GM23248 (cell line): ENCODE measurements around the gene GGTA1. TPM values are rescaled to one million over a fixed set of nuclear protein-coding genes. Genes with fewer than 3 reads are reported as not detected.

ENCODE experiments used
- DNase-seq: peaks from one replicate; pipeline ENCODE4 v3.0.0-alpha.2; 2015
- H2AFZ ChIP-seq: fragments of 200-600 bp; sonication (generic); 2 replicates; pipeline ENCODE4 v1.6.1; 2016; ENCODE audit warnings: antibody characterized with exemption
- H3F3A ChIP-seq: fragments of 200-600 bp; sonication (generic); 2 replicates; pipeline ENCODE4 v1.6.1; 2016; ENCODE audit warnings: mild to moderate bottlenecking, antibody characterized with exemption, mixed run types; ENCODE audit not compliant: insufficient read depth
- H3K27ac ChIP-seq: fragments of 200-600 bp; sonication (generic); 2 replicates; pipeline ENCODE4 v1.5.1; 2016; ENCODE audit warnings: mild to moderate bottlenecking
- H3K27me3 ChIP-seq: fragments of 200-600 bp; sonication (generic); replicated peaks from 2 replicates; pipeline ENCODE4 v1.6.1; 2016; ENCODE audit warnings: mild to moderate bottlenecking; ENCODE audit not compliant: insufficient read depth
- H3K36me3 ChIP-seq: fragments of 200-600 bp; sonication (generic); 2 replicates; pipeline ENCODE4 v1.6.1; 2016; ENCODE audit warnings: low read depth, mild to moderate bottlenecking
- H3K4me1 ChIP-seq: fragments of 200-600 bp; sonication (generic); 2 replicates; pipeline ENCODE4 v1.6.1; 2016; ENCODE audit warnings: mild to moderate bottlenecking; ENCODE audit not compliant: insufficient read depth
- H3K4me2 ChIP-seq: fragments of 200-600 bp; sonication (generic); one replicate; pipeline ENCODE4 v1.6.1; 2016; ENCODE audit warnings: mild to moderate bottlenecking; ENCODE audit not compliant: unreplicated experiment
- H3K4me3 ChIP-seq: fragments of 200-600 bp; sonication (generic); 2 replicates; pipeline ENCODE4 v1.5.1; 2016; ENCODE audit warnings: mild to moderate bottlenecking
- H3K79me2 ChIP-seq: fragments of 200-600 bp; sonication (generic); 2 replicates; pipeline ENCODE4 v1.6.1; 2016; ENCODE audit warnings: mild to moderate bottlenecking; ENCODE audit not compliant: insufficient read depth
- H3K9ac ChIP-seq: fragments of 200-600 bp; sonication (generic); 2 replicates; pipeline ENCODE4 v1.6.1; 2016; ENCODE audit warnings: mild to moderate bottlenecking
- H3K9me2 ChIP-seq: fragments of 200-600 bp; sonication (generic); 2 replicates; pipeline ENCODE4 v1.6.1; 2016; ENCODE audit warnings: mixed run types, mild to moderate bottlenecking, moderate library complexity; ENCODE audit not compliant: insufficient read depth
- H3K9me3 ChIP-seq: fragments of 200-600 bp; sonication (generic); one replicate; pipeline ENCODE4 v1.6.1; 2017; ENCODE audit warnings: low read depth
- H4K20me1 ChIP-seq: fragments of 200-600 bp; sonication (generic); 2 replicates; pipeline ENCODE4 v1.6.0; 2016; ENCODE audit not compliant: insufficient read depth
- EZH2 ChIP-seq: fragments of 200-600 bp; sonication (generic); IDR thresholded peaks from 2 replicates; pipeline ENCODE4 v1.6.1; 2018; ENCODE audit warnings: antibody characterized with exemption, mild to moderate bottlenecking; ENCODE audit not compliant: insufficient read depth, poor library complexity, severe bottlenecking
- EZH2phosphoT487 ChIP-seq: fragments of 200-600 bp; sonication (generic); IDR thresholded peaks from 2 replicates; pipeline ENCODE4 v1.6.1; 2018; ENCODE audit warnings: antibody characterized with exemption, moderate library complexity, mild to moderate bottlenecking, low read depth; ENCODE audit not compliant: insufficient read depth
- WGBS, 2 experiments: methylation state at CpG; one replicate each; pipeline ENCODE4 v1.1.6; 2015 to 2017; ENCODE audit warnings: low lambda C conversion rate in 2 of 2, low coverage in 1 of 2; ENCODE audit errors: missing lambda C conversion rate in 2 of 2; 5-methylcytosine and 5-hydroxymethylcytosine counted together
- in situ Hi-C: fragments of 300-500 bp; cut with MboI; formaldehyde crosslinking; loops from 2 replicates; pipeline ENCODE4 v1.15.0; 2020
- polyA plus RNA-seq: library from polyadenylated mRNA; unstranded; fragments of >200 nt; fragmentation: Nextera tagmentation; extraction: Ambion mirVana; gene quantifications from 2 replicates; pipeline ENCODE4 v1.2.1, GENCODE V29; 2016
- total RNA-seq: library from RNA; depleted of rRNA; stranded (reverse); fragments of >200 nt; shearing (Covaris generic); gene quantifications from 2 replicates; pipeline ENCODE4 v1.2.3, GENCODE V29; 2014

GGTA1 gene
- total and polyA plus RNA-seq, 2 experiments from 2014 or later, result not detected

DNA sequence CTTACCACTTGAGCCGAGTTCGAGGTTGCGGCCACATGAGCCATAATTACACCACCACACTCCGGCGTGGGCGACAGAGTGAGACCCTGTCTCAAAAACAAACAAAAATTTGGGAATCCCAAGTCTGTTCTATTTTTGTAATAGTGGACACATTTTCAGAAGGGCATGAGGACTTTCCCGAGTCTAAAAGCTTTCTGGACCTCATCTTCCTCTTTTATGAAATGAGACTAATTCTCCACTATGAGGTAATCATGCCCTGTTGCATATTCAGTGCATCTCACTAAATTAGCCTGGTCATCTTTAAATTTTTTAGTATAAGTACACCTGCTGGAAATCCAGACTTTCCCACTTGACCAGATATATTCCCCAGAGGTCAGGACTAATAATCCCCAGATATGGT is 55.7 kb downstream of the GGTA1 start:
- Histone ChIP-seq H3K9me2 (no peaks in the 10 kb centered on the region), H3K9ac (no peak overlapping the region), H3K79me2 (no peaks in the 10 kb centered on the region), H3F3A (0 out of 2 replicates have a peak, but pooled peaks cover 4% of the 10 kb centered on the region), H3K27me3 (peaks cover 84% of the 10 kb centered on the region), H3K4me3 (no peak overlapping the region), H3K36me3 (no peaks in the 10 kb centered on the region), H2AFZ (no peak overlapping the region), H3K4me2 (no peak overlapping the region), H4K20me1 (no peaks in the 10 kb centered on the region), H3K27ac (no peak overlapping the region), H3K4me1 (no peaks in the 10 kb centered on the region), H3K9me3 (no peaks in the 10 kb centered on the region)
- TF ChIP-seq EZH2phosphoT487, result no peak
- TF ChIP-seq EZH2, result no peak
- no peak for DNase-seq
- WGBS, 2 experiments, result 79 to 90% methylated on average over 7 of the region's 7 CpGs
- in situ Hi-C loops, result no loop called here

DNA sequence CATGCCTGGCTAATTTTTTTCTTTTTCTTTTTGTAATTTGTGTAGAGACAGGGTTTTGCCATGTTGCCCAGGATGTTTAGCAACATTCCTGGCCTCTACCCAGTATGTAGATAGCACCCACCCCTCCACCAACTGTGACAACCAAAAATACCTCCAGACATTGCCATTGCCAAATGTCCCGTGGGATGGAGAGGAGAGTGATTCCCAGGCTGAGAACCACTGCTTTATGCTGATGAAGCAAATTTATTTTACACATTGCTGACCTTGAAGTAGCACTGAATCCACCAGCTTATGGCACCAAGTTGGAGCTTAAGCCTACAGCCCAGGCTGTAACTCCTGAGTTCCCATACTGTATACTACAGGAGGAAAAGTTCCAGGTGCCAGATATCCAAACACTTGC is 58.5 kb downstream of the GGTA1 start:
- no peak overlapping the region for H3K27ac ChIP-seq
- no peak for TF ChIP-seq EZH2phosphoT487
- no peak for TF ChIP-seq EZH2
- no peak for DNase-seq
- H2AFZ ChIP-seq, result no peak overlapping the region
- 53 to 73% methylated on average over 1 of the region's 1 CpG for WGBS, 2 experiments
- H3F3A ChIP-seq, result no peaks in the 10 kb centered on the region
- H3K9me3 ChIP-seq, result no peaks in the 10 kb centered on the region
- no peaks in the 10 kb centered on the region for H3K79me2 ChIP-seq
- no peak overlapping the region for H3K4me2 ChIP-seq
- peaks cover 78% of the 10 kb centered on the region for H3K27me3 ChIP-seq
- no peak overlapping the region for H3K9ac ChIP-seq
- in situ Hi-C loops, result no loop called here
- H3K4me3 ChIP-seq, result no peak overlapping the region
- H4K20me1 ChIP-seq, result no peaks in the 10 kb centered on the region
- H3K4me1 ChIP-seq, result no peaks in the 10 kb centered on the region
- H3K36me3 ChIP-seq, result no peaks in the 10 kb centered on the region
- no peaks in the 10 kb centered on the region for H3K9me2 ChIP-seq

DNA sequence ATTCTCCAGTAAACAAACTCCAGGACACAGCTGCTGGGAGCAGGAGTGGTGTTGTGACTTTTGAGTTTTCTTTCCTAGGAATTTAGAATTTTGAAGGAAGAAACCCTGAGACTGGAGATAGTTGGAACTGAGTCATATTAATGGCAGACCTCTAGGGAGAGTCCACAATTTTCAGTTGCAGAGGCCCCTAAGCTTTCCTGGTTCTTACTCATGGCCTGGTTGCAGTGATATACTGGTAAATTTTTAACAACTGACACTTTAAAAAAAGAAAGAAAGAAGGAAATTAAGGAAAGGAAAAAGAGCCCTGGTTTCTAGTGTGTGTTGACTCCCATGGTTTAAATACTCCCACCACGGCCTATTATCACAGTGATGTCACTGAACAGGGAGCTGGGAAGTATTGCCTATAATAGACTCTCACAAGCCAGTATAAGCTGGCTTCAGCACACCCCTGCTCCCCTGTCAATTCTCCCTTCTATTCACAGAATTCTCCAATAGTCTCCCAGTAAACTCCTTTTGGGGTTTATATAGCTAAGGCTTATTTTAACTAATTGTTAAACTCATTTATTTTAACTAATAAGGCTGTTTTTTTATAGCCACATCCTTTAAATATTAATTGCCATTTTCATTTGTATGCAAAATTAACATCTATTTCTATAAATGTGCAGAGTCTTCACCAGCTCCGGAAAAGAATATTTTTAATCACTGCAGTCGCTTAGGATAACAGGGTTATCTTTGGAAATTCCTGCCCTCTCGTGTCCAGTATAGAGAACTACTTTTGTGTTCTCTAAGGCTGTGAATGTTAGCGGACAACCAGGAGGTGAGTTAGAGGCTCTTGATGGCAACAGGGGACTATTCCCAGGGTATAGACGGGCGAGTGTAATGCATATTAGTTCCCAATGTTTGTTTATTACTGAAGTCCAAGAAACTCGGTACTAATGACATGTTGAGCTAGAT is 59.7 kb downstream of the GGTA1 start:
- H2AFZ ChIP-seq, result no peak overlapping the region
- no peaks in the 10 kb centered on the region for H3K9me3 ChIP-seq
- peaks cover 66% of the 10 kb centered on the region for H3K27me3 ChIP-seq
- in situ Hi-C loops, result no loop called here
- no peaks in the 10 kb centered on the region for H4K20me1 ChIP-seq
- WGBS, 2 experiments, result 71 to 74% methylated on average over 8 of the region's 8 CpGs
- no peaks in the 10 kb centered on the region for H3K36me3 ChIP-seq
- TF ChIP-seq EZH2, result no peak
- no peak for TF ChIP-seq EZH2phosphoT487
- H3K27ac ChIP-seq, result no peak overlapping the region
- H3K79me2 ChIP-seq, result no peaks in the 10 kb centered on the region
- peak; percentile 26 for DNase-seq
- H3F3A ChIP-seq, result no peaks in the 10 kb centered on the region
- no peaks in the 10 kb centered on the region for H3K9me2 ChIP-seq
- no peaks in the 10 kb centered on the region for H3K4me1 ChIP-seq
- H3K4me2 ChIP-seq, result no peak overlapping the region
- H3K9ac ChIP-seq, result no peak overlapping the region
- H3K4me3 ChIP-seq, result no peak overlapping the region

DNA sequence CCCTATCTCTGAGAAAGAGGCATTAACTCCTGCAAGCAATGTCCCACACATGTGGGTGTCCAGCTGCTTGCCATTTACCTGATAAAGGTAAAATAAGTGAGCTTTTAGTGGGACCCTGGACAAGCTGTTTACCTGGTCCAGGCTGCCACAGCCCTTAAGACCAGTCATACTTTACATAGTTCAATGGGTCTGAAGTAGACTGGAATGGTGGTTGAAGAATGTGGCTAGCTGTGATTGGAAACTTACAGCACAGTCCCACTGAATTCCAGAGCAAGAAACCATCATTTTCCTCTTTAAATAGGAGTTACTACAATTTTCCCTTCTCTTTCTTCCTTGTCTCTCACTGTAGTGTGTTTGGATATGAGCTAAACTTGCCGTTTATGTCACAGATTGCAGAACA is 60.6 kb downstream of the GGTA1 start:
- peaks cover 56% of the 10 kb centered on the region for H3K27me3 ChIP-seq
- no peak overlapping the region for H3K4me2 ChIP-seq
- no peak overlapping the region for H3K27ac ChIP-seq
- WGBS, 2 experiments, result 33 to 45% methylated on average over 1 of the region's 1 CpG
- no peaks in the 10 kb centered on the region for H3K9me3 ChIP-seq
- no peaks in the 10 kb centered on the region for H3K4me1 ChIP-seq
- no peak overlapping the region for H3K4me3 ChIP-seq
- H4K20me1 ChIP-seq, result no peaks in the 10 kb centered on the region
- no peak overlapping the region for H3K9ac ChIP-seq
- no peak overlapping the region for H2AFZ ChIP-seq
- TF ChIP-seq EZH2, result no peak
- TF ChIP-seq EZH2phosphoT487, result no peak
- no peaks in the 10 kb centered on the region for H3F3A ChIP-seq
- in situ Hi-C loops, result no loop called here
- no peaks in the 10 kb centered on the region for H3K79me2 ChIP-seq
- no peaks in the 10 kb centered on the region for H3K9me2 ChIP-seq
- H3K36me3 ChIP-seq, result no peaks in the 10 kb centered on the region
- no peak for DNase-seq
